Measurements from ENCODE around the gene MS4A12. TPM values are rescaled to one million over a fixed set of nuclear protein-coding genes. Genes with fewer than 3 reads are reported as not detected.

The MS4A12 gene
- polyA plus RNA-seq, 2 of the 4 experiments (the other 2 are of a cell fraction) = not detected

DNA sequence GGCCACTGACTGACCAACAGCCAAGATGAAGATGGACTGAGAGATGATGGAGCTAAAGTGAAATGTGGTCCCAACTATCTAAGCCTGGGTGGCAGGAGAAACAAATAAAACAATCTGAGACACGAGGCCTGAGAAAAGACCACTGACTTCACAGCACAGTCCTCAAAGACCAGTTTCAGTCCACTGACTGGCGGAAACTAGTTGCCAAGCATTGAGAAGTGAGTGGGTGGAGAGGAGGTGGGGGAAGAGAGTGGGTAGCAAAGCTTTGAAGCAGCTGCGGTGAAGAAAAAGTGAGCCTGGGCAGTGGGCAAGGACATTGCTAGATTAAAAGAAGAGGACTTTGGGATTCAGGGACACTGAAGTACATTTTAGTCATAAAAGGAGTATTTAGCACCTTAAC, 35.0 kb upstream of the MS4A12 start:
- ChIA-PET CTCF (interaction anchor here (0.8 to 1.3 kb wide), 2 partner anchors 9 to 264 kb away, joined by 3 to 4 read pairs; no protein-coding TSS in a partner anchor), POLR2A (no interaction called here)
- 15% methylated on average over 3 of the region's 3 CpGs for WGBS (ENCODE audit: missing lambda C conversion rate)
- TF ChIP-seq TFCP2L1 (CRISPR knock-in tag; IDR thresholded peaks at IDR 0.05) (no peak), RAD21 (conservative IDR thresholded peaks at IDR 0.05 in 1 of 2, IDR thresholded peaks at IDR 0.05 in 1 of 2) (no peak), ZFP36 (IDR thresholded peaks at IDR 0.05; ENCODE audit: borderline replicate concordance, partially characterized antibody) (no peak), RFX5 (IDR thresholded peaks at IDR 0.05) (no peak), KDM1A (IDR thresholded peaks at IDR 0.05; ENCODE audit: low read depth) (no peak)
- TF ChIP-seq, protein P1, sequence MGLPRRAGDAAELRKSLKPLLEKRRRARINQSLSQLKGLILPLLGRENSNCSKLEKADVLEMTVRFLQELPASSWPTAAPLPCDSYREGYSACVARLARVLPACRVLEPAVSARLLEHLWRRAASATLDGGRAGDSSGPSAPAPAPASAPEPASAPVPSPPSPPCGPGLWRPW (IDR thresholded peaks at IDR 0.05) = no peak
- H3K4me2 ChIP-seq = no peak overlapping the region
- DNase-seq (ENCODE audit: low read depth in 1 of 2, low spot score in 1 of 2) = no peak
- H3K27ac ChIP-seq = no peak overlapping the region
- no peaks in the 10 kb centered on the region for H3K4me1 ChIP-seq
- no peak overlapping the region for H3K4me3 ChIP-seq
- no peak for FAIRE-seq
- no peak for ATAC-seq
- H3K9me3 ChIP-seq = no peaks in the 10 kb centered on the region

DNA sequence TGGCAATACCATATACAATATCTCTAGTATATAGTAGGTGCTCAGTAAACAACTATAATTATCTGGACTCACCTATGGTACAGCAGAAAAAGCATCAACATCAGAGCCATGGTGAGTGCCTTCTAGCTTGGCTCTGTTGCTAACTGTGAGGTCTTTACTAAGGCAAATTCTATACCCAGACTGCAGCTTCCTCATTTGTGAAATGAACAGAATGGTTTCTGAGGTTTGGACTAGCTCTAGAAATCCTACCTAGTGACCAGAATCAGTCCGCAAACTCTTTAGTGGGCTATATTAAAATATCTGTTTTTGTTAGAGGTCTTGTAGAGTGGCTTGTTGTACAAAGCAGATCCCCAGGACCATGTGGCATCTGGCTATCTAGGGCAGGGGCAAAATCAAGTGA, 33.2 kb upstream of the MS4A12 start:
- CTCF ChIA-PET = no interaction called here
- ATAC-seq (no peak), FAIRE-seq (no peak), DNase-seq (ENCODE audit: low read depth in 1 of 2, low spot score in 1 of 2) (no peak)
- TF ChIP-seq, protein P2, sequence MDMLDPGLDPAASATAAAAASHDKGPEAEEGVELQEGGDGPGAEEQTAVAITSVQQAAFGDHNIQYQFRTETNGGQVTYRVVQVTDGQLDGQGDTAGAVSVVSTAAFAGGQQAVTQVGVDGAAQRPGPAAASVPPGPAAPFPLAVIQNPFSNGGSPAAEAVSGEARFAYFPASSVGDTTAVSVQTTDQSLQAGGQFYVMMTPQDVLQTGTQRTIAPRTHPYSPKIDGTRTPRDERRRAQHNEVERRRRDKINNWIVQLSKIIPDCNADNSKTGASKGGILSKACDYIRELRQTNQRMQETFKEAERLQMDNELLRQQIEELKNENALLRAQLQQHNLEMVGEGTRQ (IDR thresholded peaks at IDR 0.05) = no peak
- TF ChIP-seq, protein P3, sequence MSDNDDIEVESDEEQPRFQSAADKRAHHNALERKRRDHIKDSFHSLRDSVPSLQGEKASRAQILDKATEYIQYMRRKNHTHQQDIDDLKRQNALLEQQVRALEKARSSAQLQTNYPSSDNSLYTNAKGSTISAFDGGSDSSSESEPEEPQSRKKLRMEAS (IDR thresholded peaks at IDR 0.05) = no peak
- no peak for TF ChIP-seq MYC (IDR thresholded peaks at IDR 0.05; ENCODE audit: borderline replicate concordance, low read length)
- TF ChIP-seq TFCP2L1 (CRISPR knock-in tag; IDR thresholded peaks at IDR 0.05) = no peak
- TF ChIP-seq MAFK (IDR thresholded peaks at IDR 0.05; ENCODE audit: partially characterized antibody) = no peak
- no peak for TF ChIP-seq RARB (CRISPR knock-in tag; IDR thresholded peaks at IDR 0.05)
- TF ChIP-seq RNF2 (IDR thresholded peaks at IDR 0.05; ENCODE audit: borderline replicate concordance, low read depth) = no peak
- TF ChIP-seq, protein P4, sequence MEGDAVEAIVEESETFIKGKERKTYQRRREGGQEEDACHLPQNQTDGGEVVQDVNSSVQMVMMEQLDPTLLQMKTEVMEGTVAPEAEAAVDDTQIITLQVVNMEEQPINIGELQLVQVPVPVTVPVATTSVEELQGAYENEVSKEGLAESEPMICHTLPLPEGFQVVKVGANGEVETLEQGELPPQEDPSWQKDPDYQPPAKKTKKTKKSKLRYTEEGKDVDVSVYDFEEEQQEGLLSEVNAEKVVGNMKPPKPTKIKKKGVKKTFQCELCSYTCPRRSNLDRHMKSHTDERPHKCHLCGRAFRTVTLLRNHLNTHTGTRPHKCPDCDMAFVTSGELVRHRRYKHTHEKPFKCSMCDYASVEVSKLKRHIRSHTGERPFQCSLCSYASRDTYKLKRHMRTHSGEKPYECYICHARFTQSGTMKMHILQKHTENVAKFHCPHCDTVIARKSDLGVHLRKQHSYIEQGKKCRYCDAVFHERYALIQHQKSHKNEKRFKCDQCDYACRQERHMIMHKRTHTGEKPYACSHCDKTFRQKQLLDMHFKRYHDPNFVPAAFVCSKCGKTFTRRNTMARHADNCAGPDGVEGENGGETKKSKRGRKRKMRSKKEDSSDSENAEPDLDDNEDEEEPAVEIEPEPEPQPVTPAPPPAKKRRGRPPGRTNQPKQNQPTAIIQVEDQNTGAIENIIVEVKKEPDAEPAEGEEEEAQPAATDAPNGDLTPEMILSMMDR (IDR thresholded peaks at IDR 0.05) = no peak
- no peak for TF ChIP-seq JUN (IDR thresholded peaks at IDR 0.05)
- TF ChIP-seq ESRRA (IDR thresholded peaks at IDR 0.05; ENCODE audit: borderline replicate concordance, low read length) = no peak
- no peak for TF ChIP-seq CBX2 (IDR thresholded peaks at IDR 0.05; ENCODE audit: borderline replicate concordance, low read depth)
- no peak for TF ChIP-seq KDM1A (IDR thresholded peaks at IDR 0.05; ENCODE audit: low read depth)
- no peak for TF ChIP-seq EP300 (IDR thresholded peaks at IDR 0.05)
- TF ChIP-seq FOXS1 (CRISPR knock-in tag; IDR thresholded peaks at IDR 0.05) = no peak
- TF ChIP-seq CBX8 (IDR thresholded peaks at IDR 0.05) = no peak
- no peak for TF ChIP-seq HEYL (CRISPR knock-in tag; IDR thresholded peaks at IDR 0.05)
- no peak for TF ChIP-seq JUNB (IDR thresholded peaks at IDR 0.05)
- no peak for TF ChIP-seq GATA3 (IDR thresholded peaks at IDR 0.05; ENCODE audit: borderline replicate concordance)
- TF ChIP-seq CHD2 (IDR thresholded peaks at IDR 0.05; ENCODE audit: low read length, partially characterized antibody) = no peak
- Histone ChIP-seq H3K4me2 (no peak overlapping the region), H3K4me1 (no peaks in the 10 kb centered on the region), H3K9me3 (no peaks in the 10 kb centered on the region), H3K27ac (no peak overlapping the region), H3K4me3 (no peak overlapping the region)
- POLR2A ChIA-PET = no interaction called here
- WGBS (ENCODE audit: missing lambda C conversion rate) = 93% methylated on average over 1 of the region's 1 CpG

DNA sequence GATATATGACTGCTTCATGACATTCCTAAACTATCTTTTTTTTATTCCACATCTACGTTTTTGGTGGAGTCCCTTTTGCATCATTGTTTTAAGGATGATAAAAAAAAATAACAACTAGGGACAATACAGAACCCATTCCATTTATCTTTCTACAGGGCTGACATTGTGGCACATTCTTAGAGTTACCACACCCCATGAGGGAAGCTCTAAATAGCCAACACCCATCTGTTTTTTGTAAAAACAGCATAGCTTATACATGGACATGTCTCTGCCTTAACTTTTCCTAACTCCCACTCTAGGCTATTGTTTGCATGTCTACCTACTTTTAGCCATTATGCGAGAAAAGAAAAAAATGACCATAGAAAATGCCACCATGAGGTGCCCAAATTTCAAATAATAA, 23.7 kb upstream of the MS4A12 start:
- ChIA-PET CTCF (no interaction called here), POLR2A (no interaction called here)
- FAIRE-seq (no peak), DNase-seq (ENCODE audit: low read depth in 1 of 2, low spot score in 1 of 2) (no peak), ATAC-seq (no peak)
- Histone ChIP-seq H3K4me3 (no peak overlapping the region), H3K4me1 (no peaks in the 10 kb centered on the region), H3K27ac (no peak overlapping the region), H3K9me3 (no peaks in the 10 kb centered on the region), H3K4me2 (no peak overlapping the region)
- TF ChIP-seq, protein P5, sequence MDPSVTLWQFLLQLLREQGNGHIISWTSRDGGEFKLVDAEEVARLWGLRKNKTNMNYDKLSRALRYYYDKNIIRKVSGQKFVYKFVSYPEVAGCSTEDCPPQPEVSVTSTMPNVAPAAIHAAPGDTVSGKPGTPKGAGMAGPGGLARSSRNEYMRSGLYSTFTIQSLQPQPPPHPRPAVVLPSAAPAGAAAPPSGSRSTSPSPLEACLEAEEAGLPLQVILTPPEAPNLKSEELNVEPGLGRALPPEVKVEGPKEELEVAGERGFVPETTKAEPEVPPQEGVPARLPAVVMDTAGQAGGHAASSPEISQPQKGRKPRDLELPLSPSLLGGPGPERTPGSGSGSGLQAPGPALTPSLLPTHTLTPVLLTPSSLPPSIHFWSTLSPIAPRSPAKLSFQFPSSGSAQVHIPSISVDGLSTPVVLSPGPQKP (IDR thresholded peaks at IDR 0.05; ENCODE audit: low read depth, low read length) = no peak
- TF ChIP-seq KDM1A (IDR thresholded peaks at IDR 0.05; ENCODE audit: low read depth) = no peak
- TF ChIP-seq GATA3 (IDR thresholded peaks at IDR 0.05; ENCODE audit: borderline replicate concordance) = no peak
- WGBS (ENCODE audit: missing lambda C conversion rate) = 18% methylated on average over 2 of the region's 2 CpGs
